CD4-positive, alpha-beta T cell treated with Interleukin-17A for 1 hour (primary cell): ENCODE results near the gene ZNF451.
"Not testable (repeated sequence)": the region's sequence is repeated elsewhere in the genome, so short reads cannot be mapped to it uniquely, and the experiment has no call there.

Experiments
- DNase-seq: peaks from one replicate; pipeline ENCODE4 v3.0.0-alpha.2; 2020

Gene ZNF451, protein sequence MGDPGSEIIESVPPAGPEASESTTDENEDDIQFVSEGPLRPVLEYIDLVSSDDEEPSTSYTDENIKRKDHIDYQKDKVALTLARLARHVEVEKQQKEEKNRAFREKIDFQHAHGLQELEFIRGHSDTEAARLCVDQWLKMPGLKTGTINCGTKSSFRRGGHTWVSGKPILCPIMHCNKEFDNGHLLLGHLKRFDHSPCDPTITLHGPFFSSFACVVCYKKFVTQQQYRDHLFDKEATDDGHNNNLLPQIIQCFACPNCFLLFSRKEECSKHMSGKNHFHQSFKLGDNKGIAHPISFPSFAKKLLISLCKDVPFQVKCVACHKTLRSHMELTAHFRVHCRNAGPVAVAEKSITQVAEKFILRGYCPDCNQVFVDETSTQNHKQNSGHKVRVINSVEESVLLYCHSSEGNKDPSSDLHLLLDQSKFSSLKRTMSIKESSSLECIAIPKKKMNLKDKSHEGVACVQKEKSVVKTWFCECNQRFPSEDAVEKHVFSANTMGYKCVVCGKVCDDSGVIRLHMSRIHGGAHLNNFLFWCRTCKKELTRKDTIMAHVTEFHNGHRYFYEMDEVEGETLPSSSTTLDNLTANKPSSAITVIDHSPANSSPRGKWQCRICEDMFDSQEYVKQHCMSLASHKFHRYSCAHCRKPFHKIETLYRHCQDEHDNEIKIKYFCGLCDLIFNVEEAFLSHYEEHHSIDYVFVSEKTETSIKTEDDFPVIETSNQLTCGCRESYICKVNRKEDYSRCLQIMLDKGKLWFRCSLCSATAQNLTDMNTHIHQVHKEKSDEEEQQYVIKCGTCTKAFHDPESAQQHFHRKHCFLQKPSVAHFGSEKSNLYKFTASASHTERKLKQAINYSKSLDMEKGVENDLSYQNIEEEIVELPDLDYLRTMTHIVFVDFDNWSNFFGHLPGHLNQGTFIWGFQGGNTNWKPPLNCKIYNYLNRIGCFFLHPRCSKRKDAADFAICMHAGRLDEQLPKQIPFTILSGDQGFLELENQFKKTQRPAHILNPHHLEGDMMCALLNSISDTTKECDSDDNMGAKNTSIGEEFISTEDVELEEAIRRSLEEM

DNA sequence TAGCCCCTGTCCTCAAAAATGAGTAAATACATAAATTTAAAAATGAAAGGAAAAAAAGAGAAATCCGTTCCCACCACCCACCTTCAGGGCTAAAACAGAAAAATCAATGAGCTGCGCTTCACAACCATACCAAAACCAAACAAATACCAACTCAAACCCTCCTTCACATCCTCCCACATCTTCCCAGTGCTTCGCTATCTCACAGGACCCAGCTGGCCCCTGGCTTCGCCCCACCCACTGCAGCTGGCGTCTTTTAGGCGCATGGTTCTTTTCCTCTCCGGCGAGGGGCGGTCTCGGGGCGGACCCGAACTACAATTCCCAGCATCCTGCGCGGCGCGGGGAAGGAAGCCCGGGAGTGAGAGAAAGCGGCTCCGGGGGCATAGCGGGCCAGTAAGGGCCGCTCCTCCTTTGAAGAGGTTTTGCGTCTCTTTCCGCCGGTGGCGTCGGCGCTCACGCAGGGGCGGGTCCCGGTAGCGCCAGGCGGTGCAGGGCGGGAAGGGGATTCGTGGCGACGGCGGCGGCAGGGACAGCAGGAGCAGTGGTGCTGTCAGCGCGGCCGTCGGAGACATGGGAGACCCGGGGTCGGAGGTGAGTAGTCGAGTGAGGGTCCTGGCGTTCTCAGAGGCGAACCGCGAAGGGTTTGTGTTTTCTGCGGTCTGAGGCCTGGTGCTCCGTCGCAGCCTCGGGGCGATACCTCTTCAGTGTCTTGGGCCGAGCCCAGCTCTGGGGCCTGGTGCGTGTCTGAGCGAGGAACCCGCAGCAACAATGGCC lies at the start of gene ZNF451:
ZNF451 (plus strand) TSS at position 502 of the 771 bp plus-strand sequence; CDS start at position 568, 66 bp downstream.
- peak; percentile 97 for DNase-seq

DNA sequence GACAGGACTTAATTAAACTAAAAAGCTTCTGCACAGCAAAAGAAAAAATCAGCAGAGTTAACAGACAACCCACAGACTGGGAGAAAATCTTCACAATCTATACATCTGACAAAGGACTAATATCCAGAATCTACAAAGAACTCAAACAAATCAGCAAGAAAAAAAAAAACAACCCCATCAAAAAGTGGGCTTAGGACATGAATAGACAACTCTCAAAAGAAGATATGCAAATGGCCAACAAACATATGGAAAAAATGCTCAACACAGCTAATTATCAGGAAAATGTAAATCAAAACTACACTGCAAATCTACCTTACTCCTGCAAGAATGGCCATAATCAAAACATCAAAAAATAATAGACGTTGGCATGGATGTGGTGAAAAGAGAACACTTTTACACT lies 45.9 kb upstream of the ZNF451 start:
- DNase-seq, result not testable (repeated sequence)

DNA sequence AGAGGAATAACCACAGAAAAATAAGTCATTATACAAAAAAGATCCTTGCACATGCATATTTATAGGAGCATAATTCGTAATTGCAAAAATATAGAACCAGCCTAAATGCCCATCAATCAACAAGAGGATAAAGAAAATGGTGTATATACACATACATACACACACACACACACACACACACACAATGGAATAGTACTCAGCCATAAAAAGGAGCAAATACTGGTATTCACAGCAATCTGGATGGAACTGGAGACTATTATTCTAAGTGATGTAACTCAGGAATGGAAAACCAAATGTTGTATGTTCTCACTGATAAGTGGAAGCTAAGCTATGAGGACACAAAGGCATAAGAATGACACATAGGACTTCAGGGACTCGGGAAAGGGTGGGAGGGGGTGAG lies 45.4 kb upstream of the ZNF451 start:
- no peak for DNase-seq

DNA sequence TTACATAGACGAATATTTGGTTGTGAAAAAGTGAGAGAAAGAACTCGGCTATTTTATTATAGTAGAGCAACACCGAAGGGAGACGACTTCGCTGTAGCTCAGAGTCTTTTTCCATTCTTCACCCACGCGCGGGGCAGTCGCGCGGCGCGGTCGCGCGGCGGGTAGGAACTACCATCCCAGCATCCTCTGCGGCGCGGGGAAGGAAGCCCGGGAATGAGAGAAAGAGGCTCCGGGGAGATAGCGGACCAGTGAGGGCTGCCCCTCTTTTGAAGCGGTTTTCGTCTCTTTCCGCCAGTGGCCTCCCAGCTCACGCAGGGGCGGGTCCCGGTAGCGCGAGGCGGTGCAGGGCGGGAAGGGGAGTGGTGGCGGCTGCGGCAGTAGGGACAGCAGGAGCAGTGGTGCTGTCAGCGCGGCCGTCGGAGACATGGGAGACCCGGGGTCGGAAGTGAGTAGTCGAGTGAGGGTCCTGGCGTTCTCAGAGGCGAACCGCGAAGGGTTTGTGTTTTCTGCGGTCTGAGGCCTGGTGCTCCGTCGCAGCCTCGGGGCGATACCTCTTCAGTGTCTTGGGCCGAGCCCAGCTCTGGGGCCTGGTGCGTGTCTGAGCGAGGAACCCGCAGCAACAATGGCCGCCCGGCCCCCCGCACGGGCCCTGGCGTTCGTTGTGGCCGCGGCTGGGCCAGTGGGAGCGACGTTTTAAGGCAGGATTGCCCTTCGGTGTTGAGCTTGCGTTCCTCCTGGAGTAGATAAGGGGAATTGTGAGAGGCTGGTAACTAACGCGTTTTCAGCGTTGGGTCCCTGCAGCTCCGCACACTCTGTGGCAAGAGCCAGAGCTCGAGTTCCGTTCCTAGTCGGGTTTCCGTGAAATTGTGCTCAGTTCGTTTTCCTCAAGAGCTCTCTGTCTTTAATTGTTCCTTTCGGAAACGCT lies 43.4 kb upstream of the ZNF451 start, which contains the start of gene KIAA1586:
KIAA1586 (plus strand) TSS at position 362 of the 925 bp plus-strand sequence; CDS start at position 425, 63 bp downstream.
- DNase-seq, result peak; percentile 84

DNA sequence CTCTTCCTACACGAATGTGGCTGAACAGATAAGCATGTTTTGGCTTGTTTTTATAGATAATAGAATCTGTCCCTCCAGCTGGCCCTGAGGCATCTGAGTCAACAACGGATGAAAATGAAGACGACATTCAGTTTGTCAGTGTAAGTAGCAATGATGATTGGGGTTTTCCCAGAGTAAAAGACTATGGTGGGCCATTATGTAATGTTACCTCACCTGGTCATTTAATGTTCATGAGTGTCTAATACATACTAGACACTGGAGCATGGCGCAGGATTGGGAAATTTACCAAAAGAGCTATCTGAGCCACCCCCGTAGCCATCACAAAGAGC lies 42.8 kb upstream of the ZNF451 start:
- not testable (repeated sequence) for DNase-seq

DNA sequence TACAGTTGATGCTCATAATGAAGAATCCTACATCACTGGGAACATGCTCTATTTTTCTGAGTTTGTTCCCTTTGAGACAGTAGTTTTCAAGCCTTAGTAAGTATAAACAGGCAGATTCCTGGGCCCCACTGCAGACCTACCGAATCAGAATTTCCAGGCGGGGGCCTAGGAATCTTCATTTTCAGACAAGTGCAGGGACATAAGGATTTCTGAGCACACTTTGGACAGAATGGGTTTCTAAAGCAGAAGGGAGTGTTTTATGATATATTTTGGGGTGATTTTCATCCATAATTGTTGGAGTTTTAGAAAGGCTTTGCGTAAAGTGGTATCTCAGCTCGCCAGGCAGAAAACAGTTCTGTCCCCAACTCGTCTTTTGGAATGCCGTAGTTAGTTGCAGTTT lies 42.1 kb upstream of the ZNF451 start:
- not testable (repeated sequence) for DNase-seq

DNA sequence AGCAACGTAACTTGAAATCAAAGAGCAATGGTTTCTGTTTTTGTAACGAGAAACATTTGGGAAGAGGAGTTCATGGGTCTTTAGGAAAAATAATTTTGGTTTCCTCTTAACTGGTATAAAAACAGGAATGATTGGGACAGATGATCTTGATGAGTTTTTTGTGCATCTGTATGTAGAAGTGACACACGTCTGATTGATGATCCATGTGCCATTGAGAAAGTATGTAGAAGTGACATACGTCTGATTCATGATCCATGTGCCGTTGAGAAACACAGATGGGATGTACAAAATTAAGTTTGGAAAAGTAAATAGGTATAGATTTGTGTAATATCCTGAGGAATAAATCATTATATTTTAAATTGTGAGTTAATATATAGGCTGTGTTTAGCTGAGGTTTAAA lies 41.4 kb upstream of the ZNF451 start:
- DNase-seq, result no peak

DNA sequence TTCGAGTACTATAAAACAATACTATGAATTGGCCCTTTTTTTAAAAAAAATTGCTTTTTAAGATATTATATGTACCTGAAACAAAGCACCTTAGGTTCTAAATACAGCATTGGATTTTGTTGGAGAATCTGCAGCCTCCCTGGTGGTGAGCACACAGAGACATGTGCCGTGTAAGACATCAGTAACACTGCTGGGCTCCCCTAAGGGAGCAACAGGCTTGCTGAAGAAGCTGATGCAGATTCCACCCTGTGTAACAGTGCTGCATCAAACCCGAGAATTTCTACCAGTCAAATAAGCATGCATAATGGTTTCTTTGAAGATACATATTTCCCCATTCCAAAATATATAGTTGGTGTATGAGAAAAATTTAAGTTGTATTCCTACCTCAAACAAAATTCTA lies 26.1 kb upstream of the ZNF451 start:
- no peak for DNase-seq

DNA sequence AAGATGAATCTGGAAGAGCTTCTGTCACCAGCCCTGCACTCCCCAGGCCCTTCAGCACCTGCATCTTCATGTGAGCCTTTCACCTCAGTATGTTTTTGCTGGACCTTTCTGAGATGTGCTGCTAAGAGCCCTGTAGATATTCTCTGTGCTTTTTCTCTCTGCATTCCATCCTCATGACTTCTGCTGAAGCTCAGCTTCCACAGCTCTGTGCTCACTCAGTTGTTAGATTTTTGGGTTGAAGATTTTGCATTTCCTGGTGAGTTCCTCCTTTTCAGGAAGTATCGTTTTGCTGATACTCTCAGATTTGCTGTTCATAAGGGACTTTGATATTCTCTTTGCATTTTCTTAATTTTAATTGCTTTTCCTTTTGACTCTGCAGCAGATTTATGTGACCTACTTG lies 25.2 kb upstream of the ZNF451 start:
- no peak for DNase-seq

DNA sequence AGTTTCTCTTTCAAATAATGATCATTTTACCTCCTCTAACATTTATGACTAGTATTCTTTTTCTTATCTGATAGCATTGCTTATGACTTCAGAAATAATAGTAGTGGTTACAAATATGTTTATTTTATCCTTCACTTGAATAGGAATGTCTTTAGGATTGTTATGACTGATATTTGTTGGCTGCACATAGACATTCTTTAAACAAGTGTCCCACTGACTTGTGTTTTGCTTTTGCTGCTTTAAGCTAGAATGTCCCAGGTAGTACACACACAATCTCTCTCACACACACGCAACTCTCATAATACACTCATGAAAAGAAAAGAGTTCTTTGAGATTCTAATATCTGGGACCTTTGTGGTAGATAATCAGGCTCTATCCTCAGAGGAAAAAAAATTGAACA lies 21.9 kb upstream of the ZNF451 start:
- DNase-seq, result no peak

DNA sequence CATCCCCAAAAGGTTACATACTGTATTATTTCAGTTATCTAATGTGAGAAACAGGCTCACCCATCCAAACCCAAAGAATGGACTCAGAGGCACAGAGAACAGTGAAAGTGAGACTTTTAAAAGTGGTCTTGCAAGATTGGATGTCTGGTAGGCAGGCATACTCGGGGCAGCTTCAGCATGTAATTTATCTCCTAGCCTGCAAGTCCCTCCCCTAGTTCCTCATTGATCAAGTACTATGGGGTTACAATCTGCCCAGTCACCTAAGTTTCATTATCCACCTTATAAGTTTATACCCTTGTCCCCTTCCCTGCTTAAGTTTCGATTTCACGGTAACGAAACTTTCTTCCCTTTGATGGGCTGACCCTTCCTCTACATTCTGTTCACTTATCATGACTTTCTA lies 20.8 kb upstream of the ZNF451 start:
- DNase-seq, result no peak

DNA sequence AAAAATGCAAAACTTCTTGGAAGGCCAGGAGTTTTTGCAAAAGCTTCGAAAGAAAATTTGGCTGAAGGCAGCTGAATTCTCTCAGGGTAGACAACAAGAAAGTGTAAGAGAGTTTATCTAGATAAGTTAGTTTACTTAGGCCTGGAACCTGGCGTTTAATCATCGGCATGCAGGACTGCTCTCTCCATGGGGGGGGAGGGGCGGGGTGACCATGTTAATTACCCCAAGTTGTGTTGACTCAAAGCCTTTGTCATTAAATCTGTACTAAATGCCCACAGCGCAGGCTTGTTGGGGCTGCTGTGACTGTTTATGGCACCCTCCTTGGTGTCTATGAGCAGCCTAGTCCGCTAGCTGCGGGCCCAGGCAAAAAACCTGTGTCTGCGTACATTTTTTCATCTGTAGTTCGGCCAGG lies 20.1 kb upstream of the ZNF451 start:
- DNase-seq, result no peak

DNA sequence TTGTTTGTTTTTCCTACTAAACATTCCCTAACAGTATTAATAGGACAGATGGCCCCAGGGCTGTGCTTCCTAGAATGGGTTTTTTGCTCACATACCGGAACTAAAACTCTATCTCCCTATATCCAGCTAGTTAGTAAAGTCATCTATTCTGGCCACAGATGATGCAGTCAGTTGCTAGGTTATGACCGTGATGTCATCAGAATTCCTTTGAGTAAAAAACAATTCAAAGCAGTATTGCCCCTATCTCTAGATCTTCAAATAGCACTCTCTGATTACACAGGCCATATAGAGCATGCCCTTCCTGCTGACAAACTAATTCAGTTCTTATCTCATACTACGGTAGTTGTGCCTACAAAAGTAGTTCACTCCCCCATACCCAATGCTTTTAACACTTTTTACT lies 17.9 kb upstream of the ZNF451 start:
- DNase-seq, result no peak

DNA sequence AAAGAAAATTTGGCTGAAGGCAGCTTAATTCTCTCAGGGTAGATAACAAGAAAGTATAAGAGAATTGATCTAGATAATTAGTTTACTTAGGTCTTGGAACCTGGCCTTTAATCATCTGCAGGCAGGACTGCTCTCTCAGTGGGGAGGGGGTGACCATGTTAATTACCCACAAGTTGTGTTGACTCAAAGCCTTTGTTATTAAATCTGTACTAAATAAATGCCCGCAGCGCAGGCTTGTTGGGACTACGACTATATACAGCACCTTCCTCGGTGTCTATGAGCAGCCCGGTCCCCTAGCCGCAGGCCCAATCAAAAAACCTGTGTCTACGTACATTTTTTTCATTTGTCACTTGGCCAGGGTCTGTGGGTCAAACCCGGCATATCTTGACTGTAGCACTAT lies 15.6 kb upstream of the ZNF451 start:
- no peak for DNase-seq

DNA sequence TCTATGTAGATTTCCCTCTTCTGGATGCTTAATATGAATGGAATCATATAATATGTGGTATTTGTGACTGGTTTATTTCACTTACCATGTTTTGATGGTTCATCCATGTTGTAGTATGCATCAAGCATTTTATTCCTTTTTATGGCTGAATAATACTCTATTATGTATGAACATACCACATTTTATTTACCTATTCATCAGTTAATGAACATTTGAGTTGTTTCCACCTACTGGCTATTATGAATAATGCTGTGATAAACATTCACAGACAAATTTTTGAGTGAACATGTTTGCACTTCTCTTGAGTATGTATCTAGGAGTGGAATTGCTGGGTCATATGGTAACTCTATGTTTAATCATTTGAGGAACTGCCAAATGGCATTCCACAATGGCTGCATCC lies 14.9 kb upstream of the ZNF451 start:
- no peak for DNase-seq

DNA sequence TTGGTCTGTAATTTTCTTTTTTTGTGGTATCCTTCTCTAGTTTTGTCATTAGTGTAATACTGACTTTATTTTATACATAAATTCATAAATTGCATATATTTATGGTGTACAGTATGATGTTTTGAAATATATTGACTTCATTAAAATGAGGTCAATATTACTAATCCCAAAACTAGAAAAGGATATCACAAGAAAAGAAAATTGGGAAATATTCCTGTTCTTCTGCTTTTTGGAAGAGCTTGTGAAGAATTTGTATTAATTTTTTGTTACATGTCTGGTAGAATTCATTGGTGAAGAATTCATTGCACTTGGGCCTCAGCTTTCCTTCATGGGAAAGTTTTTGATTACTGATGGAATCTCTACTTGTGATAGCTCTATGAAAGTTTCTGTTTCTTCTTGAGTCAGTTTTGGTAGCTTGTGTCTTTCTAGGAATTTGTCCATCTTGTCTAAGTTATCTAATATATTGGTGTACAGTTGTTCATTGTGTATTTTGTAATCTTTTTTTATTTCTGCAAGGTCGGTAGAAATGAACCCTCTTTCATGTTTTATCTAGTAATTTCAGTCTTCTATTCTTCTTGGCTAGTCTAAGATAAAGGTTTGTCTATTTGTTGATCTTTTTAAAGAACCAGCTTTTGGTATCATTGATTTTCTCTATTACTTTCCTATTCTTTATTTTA lies 11.3 kb upstream of the ZNF451 start:
- no peak for DNase-seq

DNA sequence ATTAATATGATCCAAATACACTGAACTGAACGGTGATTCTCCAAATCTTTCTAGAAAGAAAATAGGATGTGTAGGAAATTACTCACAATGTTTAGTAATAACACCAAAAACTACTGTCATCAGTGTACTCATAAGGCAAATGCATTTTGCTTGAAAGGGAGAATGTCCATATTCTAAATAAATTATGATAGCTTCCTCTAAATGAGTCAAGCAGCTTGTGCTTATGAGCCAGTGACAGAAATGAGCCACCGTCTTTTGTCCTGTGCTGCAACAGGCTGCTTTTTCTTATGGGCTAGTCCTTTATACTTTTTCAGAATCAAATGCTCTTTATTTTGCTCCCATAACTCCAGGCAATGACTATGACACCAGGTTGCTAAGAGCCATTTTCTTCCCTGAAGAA lies 4.5 kb upstream of the ZNF451 start:
- DNase-seq, result no peak

DNA sequence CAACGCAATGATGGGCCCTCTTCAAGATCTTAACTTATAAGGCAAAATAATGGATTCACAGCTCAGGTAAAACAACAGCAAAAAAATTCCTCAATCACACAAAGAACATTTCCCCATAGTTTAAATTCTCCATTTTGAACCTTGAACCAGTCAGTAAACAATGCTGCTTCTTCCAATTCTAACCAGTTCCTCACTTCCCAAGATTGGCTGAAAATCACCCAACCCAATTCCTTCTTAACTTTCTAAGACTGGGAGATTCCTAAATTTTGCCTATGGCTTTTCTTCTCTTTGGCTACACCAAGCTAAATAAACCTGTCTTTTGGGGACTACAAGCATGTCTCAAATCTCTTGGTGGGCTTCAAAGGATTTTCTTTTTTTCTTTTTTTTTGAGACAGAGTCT lies 3.1 kb upstream of the ZNF451 start:
- DNase-seq, result no peak

DNA sequence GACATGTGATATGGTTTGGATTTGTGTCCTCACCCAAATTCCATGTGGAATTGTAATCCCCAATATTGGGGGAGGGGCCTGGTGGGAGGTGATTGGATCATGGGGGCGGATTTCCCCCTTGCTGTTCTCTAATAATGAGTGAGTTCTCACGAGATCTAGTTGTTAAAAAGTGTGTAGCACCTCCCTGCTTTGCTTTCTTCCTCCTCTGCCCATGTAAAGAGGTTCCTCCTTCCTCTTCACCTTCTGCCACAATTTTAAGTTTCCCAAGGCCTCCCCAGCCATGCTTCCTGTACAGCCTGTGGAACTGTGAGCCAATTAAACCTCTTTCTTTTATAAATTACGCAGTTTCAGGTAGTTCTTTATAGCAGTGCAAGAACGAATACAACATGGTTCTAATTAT lies 2.1 kb upstream of the ZNF451 start:
- no peak for DNase-seq

DNA sequence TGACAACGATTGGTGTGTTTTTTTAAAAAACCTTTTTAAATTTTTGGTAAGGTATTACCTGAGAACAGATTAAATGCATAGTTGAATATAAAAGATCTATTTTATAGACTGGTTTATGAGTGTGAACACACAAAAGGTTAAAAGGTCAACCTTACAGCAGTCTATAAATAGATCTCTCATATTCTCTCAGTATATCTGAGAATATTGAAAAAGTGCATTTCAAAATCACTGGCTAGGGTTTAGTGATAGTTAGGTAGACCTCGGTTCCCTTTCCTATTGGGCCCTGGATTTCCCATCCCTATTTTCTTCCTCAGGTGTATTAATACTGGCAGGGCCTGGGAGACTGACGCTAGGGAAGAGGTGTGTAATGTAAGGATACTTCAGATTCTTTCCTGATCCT lies 723 bp upstream of the ZNF451 start:
- no peak for DNase-seq

DNA sequence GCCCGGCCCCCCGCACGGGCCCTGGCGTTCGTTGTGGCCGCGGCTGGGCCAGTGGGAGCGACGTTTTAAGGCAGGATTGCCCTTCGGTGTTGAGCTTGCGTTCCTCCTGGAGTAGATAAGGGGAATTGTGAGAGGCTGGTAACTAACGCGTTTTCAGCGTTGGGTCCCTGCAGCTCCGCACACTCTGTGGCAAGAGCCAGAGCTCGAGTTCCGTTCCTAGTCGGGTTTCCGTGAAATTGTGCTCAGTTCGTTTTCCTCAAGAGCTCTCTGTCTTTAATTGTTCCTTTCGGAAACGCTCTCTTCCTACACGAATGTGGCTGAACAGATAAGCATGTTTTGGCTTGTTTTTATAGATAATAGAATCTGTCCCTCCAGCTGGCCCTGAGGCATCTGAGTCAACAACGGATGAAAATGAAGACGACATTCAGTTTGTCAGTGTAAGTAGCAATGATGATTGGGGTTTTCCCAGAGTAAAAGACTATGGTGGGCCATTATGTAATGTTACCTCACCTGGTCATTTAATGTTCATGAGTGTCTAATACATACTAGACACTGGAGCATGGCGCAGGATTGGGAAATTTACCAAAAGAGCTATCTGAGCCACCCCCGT lies 575 bp downstream of the ZNF451 start:
- not testable (repeated sequence) for DNase-seq
